Nephron (organoid): ENCODE data around the gene ABHD10.
"Not testable (repeated sequence)": the region's sequence is repeated elsewhere in the genome, so short reads cannot be mapped to it uniquely, and the experiment has no call there.

Experiments used
- H3K27ac Mint-ChIP-seq, 3 experiments: 2 replicates each; pipeline ENCODE4 v1.8.0; 2020; ENCODE audit warnings: mixed read lengths in 3 of 3, mild to moderate bottlenecking in 2 of 3, moderate library complexity in 1 of 3
- H3K27me3 Mint-ChIP-seq: 2 replicates; pipeline ENCODE4 v1.8.0; 2021; ENCODE audit warnings: low read depth, mild to moderate bottlenecking, moderate library complexity, mixed read lengths
- H3K36me3 Mint-ChIP-seq: 2 replicates; pipeline ENCODE4 v1.8.0; 2020; ENCODE audit warnings: low read depth, mixed read lengths
- H3K4me1 Mint-ChIP-seq: 2 replicates; pipeline ENCODE4 v1.8.0; 2020; ENCODE audit warnings: mixed read lengths
- H3K4me3 Mint-ChIP-seq, 3 experiments: 2 replicates each; pipeline ENCODE4 v1.8.0; 2020; ENCODE audit warnings: mild to moderate bottlenecking in 3 of 3, mixed read lengths in 3 of 3, moderate library complexity in 2 of 3
- H3K9me3 Mint-ChIP-seq: 2 replicates; pipeline ENCODE4 v1.8.0; 2020; ENCODE audit warnings: mixed read lengths
- TF ChIP-seq, protein P1 (sequence below), 3 experiments: fragments of 200-600 bp; sonication (generic); IDR thresholded peaks; one replicate each; pipeline ENCODE4 v1.5.0; 2021; ENCODE audit warnings: antibody characterized with exemption in 3 of 3; ENCODE audit not compliant: unreplicated experiment in 3 of 3

ABHD10 gene

DNA sequence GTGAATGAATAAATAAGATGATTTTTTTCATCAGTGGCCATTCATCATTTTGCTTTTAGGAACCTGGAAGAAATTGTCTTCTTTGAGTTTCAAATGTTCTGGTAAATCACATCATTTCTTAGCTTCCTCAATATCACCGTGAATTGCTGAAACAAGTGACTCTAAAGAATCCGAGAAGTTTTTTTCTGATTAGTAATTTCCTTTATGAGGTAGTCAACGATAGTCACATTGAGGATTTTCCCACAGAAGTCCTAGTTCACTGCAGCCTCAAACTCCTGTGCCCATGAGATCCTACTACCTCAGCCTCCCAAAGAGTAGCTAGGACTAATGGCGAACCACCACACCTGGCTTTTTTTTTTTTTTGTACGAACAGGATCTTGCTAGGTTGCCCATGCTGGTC is 52.1 kb downstream of the ABHD10 start:
- H3K27me3 Mint-ChIP-seq = no peaks in the 10 kb centered on the region
- no peak overlapping the region for H3K27ac Mint-ChIP-seq
- no peaks in the 10 kb centered on the region for H3K4me1 Mint-ChIP-seq
- H3K4me3 Mint-ChIP-seq = no peak overlapping the region
- H3K9me3 Mint-ChIP-seq = peaks cover 4% of the 10 kb centered on the region
- TF ChIP-seq, protein P1, sequence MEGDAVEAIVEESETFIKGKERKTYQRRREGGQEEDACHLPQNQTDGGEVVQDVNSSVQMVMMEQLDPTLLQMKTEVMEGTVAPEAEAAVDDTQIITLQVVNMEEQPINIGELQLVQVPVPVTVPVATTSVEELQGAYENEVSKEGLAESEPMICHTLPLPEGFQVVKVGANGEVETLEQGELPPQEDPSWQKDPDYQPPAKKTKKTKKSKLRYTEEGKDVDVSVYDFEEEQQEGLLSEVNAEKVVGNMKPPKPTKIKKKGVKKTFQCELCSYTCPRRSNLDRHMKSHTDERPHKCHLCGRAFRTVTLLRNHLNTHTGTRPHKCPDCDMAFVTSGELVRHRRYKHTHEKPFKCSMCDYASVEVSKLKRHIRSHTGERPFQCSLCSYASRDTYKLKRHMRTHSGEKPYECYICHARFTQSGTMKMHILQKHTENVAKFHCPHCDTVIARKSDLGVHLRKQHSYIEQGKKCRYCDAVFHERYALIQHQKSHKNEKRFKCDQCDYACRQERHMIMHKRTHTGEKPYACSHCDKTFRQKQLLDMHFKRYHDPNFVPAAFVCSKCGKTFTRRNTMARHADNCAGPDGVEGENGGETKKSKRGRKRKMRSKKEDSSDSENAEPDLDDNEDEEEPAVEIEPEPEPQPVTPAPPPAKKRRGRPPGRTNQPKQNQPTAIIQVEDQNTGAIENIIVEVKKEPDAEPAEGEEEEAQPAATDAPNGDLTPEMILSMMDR (IDR thresholded peaks at IDR 0.05; ENCODE audit: unreplicated experiment in 3 of 3) = no peak
- H3K36me3 Mint-ChIP-seq = no peaks in the 10 kb centered on the region

DNA sequence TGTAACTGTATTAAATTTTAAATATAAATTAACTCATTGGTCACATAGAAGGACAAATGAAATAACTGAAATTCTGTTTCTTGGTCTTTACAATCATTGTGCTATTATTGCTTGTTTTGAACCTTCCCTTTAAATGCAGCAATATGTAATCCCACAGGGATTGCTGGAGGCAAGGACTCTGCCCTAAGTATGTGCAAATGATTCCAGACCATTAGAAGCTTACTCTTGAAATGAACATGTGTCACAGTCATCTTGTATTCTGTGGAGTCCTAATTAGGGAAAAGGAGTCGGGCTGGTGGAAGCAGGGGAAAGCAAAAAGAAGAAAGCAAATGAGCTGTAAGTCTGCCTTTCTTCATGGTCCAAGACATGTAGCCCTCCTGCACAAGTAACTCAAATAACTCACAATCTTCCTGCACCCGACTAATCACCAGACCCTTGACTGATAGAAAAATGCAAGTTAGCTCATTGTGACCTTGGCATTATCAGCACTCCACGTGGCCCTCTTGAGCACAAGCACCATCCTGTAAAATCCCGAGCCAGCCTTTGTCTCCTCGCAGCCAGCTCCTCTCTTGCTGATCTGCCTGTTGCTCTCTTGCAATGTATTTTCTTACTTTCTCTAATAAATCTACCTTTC is 53.4 kb downstream of the ABHD10 start:
- Mint-ChIP-seq H3K4me1 (no peaks in the 10 kb centered on the region), H3K36me3 (no peaks in the 10 kb centered on the region), H3K4me3 (no peak overlapping the region), H3K27ac (no peak overlapping the region), H3K9me3 (peaks cover 4% of the 10 kb centered on the region), H3K27me3 (no peaks in the 10 kb centered on the region)
- TF ChIP-seq, protein P1 (IDR thresholded peaks at IDR 0.05; ENCODE audit: unreplicated experiment in 3 of 3) = no peak

DNA sequence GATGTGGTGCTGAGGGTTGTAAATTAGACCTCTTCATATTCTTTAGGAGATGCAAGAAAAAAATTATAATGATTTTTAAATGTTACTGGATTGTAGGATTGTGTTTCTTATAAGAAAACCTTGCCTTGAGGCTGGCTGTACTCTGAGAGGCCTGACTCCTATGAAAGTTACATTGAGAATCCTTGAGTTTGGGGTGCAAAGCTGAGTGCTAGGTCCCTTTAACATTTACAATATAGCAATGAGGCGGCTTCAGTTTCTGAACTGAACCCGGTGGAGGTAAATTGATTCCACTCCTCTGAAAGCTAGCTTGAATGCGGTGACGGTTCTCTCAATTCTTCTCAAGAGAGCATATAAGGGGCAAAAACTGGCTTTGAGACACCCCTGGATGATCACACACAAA is 55.6 kb downstream of the ABHD10 start, which contains the start of gene TMPRSS7:
TSS of gene TMPRSS7 (plus strand) at position 301 of the 400 bp plus-strand sequence. CDS start 110 bp downstream, outside the sequence.
- Mint-ChIP-seq H3K4me1 (peaks cover 5% of the 10 kb centered on the region), H3K36me3 (no peaks in the 10 kb centered on the region), H3K27ac (no peak within 1 kb of the TSS), H3K27me3 (no peaks in the 10 kb centered on the region), H3K4me3 (no peak within 1 kb of the TSS), H3K9me3 (peaks cover 8% of the 10 kb centered on the region)
- TF ChIP-seq, protein P1 (IDR thresholded peaks at IDR 0.05; ENCODE audit: unreplicated experiment in 3 of 3) = no peak

DNA sequence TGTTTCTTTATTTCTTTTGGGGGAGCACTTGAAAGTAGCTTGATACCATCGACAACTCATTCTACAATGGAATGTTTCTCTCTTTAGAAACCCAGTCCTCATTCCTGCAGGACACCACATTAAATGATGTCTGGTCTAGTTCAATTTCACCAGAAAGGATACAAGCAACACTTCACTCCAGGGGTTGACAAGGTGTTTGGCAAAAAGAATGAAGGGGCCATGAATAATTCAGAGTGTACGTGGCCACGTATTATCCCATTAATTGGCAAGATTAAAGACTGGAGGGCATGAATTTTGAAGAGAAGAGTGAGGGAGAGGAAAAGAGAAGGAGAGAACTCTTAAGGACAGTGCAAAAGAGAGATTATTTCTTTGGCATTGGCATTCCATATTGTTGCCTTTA is 56.4 kb downstream of the ABHD10 start:
- H3K4me3 Mint-ChIP-seq = no peak overlapping the region
- no peak overlapping the region for H3K27ac Mint-ChIP-seq
- peaks cover 8% of the 10 kb centered on the region for H3K9me3 Mint-ChIP-seq
- no peaks in the 10 kb centered on the region for H3K27me3 Mint-ChIP-seq
- TF ChIP-seq, protein P1 (IDR thresholded peaks at IDR 0.05; ENCODE audit: unreplicated experiment in 3 of 3) = no peak
- H3K4me1 Mint-ChIP-seq = peaks cover 5% of the 10 kb centered on the region
- no peaks in the 10 kb centered on the region for H3K36me3 Mint-ChIP-seq

DNA sequence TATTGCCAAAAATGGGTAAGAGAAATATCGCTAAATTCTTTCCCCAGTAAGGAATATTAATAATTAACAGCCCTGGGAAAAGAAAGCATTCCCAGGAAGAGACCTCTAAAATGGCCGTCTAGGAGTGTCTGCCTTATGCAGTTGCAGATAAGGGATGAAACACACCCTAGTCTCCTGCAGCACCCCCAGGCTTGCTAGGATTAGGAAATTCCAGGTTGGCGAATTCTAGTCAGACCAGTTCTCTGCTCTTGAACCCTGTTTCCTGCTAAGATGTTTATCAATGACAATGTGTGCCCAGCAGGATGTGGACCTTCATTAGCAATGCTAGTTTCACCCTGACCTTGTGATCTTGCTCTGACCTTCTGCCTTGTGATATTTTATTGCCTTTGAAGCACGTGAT is 58.4 kb downstream of the ABHD10 start:
- H3K4me1 Mint-ChIP-seq, H3K9me3 Mint-ChIP-seq, H3K4me3 Mint-ChIP-seq, H3K36me3 Mint-ChIP-seq, H3K27ac Mint-ChIP-seq, H3K27me3 Mint-ChIP-seq: not testable (repeated sequence)

DNA sequence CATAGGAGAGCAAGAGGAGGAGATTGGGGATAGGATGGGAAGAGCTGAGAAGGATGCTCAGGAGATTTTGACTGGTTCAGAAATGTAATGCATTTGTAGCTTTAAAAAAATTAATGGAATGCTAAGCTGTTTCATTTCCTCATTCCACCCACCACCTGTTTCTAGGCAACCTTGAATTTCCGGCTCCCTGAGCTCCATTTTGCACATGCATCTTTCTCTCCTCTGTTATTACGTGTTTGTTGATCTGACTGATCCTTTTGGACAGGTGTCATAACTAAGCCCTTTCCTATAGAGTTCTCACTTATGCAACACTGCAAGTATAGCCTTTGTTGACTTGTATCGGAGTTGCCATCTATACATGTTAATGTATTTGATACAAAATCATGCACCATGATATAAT is 60.0 kb downstream of the ABHD10 start:
- no peaks in the 10 kb centered on the region for H3K36me3 Mint-ChIP-seq
- TF ChIP-seq, protein P1 (IDR thresholded peaks at IDR 0.05; ENCODE audit: unreplicated experiment in 3 of 3) = no peak
- H3K9me3 Mint-ChIP-seq = peaks cover 4% of the 10 kb centered on the region
- peaks cover 5% of the 10 kb centered on the region for H3K4me1 Mint-ChIP-seq
- H3K27me3 Mint-ChIP-seq = no peaks in the 10 kb centered on the region
- H3K4me3 Mint-ChIP-seq = no peak overlapping the region
- peak overlapping the region in 1 of 3 experiments; percentile 56 for H3K27ac Mint-ChIP-seq
